GM23248 (cell line): ENCODE results near the gene CAPN13. TPM values are rescaled to one million over a fixed set of nuclear protein-coding genes. Genes with fewer than 3 reads are reported as not detected.

Source experiments
- DNase-seq: peaks from one replicate; pipeline ENCODE4 v3.0.0-alpha.2; 2015
- H2AFZ ChIP-seq: fragments of 200-600 bp; sonication (generic); 2 replicates; pipeline ENCODE4 v1.6.1; 2016; ENCODE audit warnings: antibody characterized with exemption
- H3F3A ChIP-seq: fragments of 200-600 bp; sonication (generic); 2 replicates; pipeline ENCODE4 v1.6.1; 2016; ENCODE audit warnings: mild to moderate bottlenecking, antibody characterized with exemption, mixed run types; ENCODE audit not compliant: insufficient read depth
- H3K27ac ChIP-seq: fragments of 200-600 bp; sonication (generic); 2 replicates; pipeline ENCODE4 v1.5.1; 2016; ENCODE audit warnings: mild to moderate bottlenecking
- H3K27me3 ChIP-seq: fragments of 200-600 bp; sonication (generic); replicated peaks from 2 replicates; pipeline ENCODE4 v1.6.1; 2016; ENCODE audit warnings: mild to moderate bottlenecking; ENCODE audit not compliant: insufficient read depth
- H3K36me3 ChIP-seq: fragments of 200-600 bp; sonication (generic); 2 replicates; pipeline ENCODE4 v1.6.1; 2016; ENCODE audit warnings: low read depth, mild to moderate bottlenecking
- H3K4me1 ChIP-seq: fragments of 200-600 bp; sonication (generic); 2 replicates; pipeline ENCODE4 v1.6.1; 2016; ENCODE audit warnings: mild to moderate bottlenecking; ENCODE audit not compliant: insufficient read depth
- H3K4me2 ChIP-seq: fragments of 200-600 bp; sonication (generic); one replicate; pipeline ENCODE4 v1.6.1; 2016; ENCODE audit warnings: mild to moderate bottlenecking; ENCODE audit not compliant: unreplicated experiment
- H3K4me3 ChIP-seq: fragments of 200-600 bp; sonication (generic); 2 replicates; pipeline ENCODE4 v1.5.1; 2016; ENCODE audit warnings: mild to moderate bottlenecking
- H3K79me2 ChIP-seq: fragments of 200-600 bp; sonication (generic); 2 replicates; pipeline ENCODE4 v1.6.1; 2016; ENCODE audit warnings: mild to moderate bottlenecking; ENCODE audit not compliant: insufficient read depth
- H3K9ac ChIP-seq: fragments of 200-600 bp; sonication (generic); 2 replicates; pipeline ENCODE4 v1.6.1; 2016; ENCODE audit warnings: mild to moderate bottlenecking
- H3K9me2 ChIP-seq: fragments of 200-600 bp; sonication (generic); 2 replicates; pipeline ENCODE4 v1.6.1; 2016; ENCODE audit warnings: mixed run types, mild to moderate bottlenecking, moderate library complexity; ENCODE audit not compliant: insufficient read depth
- H3K9me3 ChIP-seq: fragments of 200-600 bp; sonication (generic); one replicate; pipeline ENCODE4 v1.6.1; 2017; ENCODE audit warnings: low read depth
- H4K20me1 ChIP-seq: fragments of 200-600 bp; sonication (generic); 2 replicates; pipeline ENCODE4 v1.6.0; 2016; ENCODE audit not compliant: insufficient read depth
- EZH2 ChIP-seq: fragments of 200-600 bp; sonication (generic); IDR thresholded peaks from 2 replicates; pipeline ENCODE4 v1.6.1; 2018; ENCODE audit warnings: antibody characterized with exemption, mild to moderate bottlenecking; ENCODE audit not compliant: insufficient read depth, poor library complexity, severe bottlenecking
- EZH2phosphoT487 ChIP-seq: fragments of 200-600 bp; sonication (generic); IDR thresholded peaks from 2 replicates; pipeline ENCODE4 v1.6.1; 2018; ENCODE audit warnings: antibody characterized with exemption, moderate library complexity, mild to moderate bottlenecking, low read depth; ENCODE audit not compliant: insufficient read depth
- WGBS, 2 experiments: methylation state at CpG; one replicate each; pipeline ENCODE4 v1.1.6; 2015 to 2017; ENCODE audit warnings: low lambda C conversion rate in 2 of 2, low coverage in 1 of 2; ENCODE audit errors: missing lambda C conversion rate in 2 of 2; 5-methylcytosine and 5-hydroxymethylcytosine counted together
- in situ Hi-C: fragments of 300-500 bp; cut with MboI; formaldehyde crosslinking; loops from 2 replicates; pipeline ENCODE4 v1.15.0; 2020
- polyA plus RNA-seq: library from polyadenylated mRNA; unstranded; fragments of >200 nt; fragmentation: Nextera tagmentation; extraction: Ambion mirVana; gene quantifications from 2 replicates; pipeline ENCODE4 v1.2.1, GENCODE V29; 2016
- total RNA-seq: library from RNA; depleted of rRNA; stranded (reverse); fragments of >200 nt; shearing (Covaris generic); gene quantifications from 2 replicates; pipeline ENCODE4 v1.2.3, GENCODE V29; 2014

Gene CAPN13
- total and polyA plus RNA-seq, 2 experiments from 2014 or later, result not detected

DNA sequence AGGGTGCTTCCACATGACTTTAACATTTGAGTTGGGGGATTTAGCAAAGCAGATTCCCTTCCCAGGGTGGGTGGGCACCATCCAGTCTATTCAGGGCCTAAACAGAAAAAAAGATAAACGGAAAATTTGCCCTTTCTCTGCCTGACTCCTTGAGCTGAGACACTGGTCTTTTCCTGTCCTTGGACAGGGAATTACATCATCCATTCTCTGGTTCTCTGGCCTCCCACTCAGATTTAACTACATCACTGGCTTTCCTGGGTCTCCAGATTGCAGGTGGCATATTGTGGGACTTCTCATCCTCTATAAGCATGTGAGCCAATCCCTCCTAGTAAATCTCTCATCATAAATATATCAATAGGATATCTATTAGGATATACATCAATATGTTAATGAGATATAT lies 25.8 kb downstream of the CAPN13 start:
- no peak overlapping the region for H2AFZ ChIP-seq
- no peaks in the 10 kb centered on the region for H3K4me1 ChIP-seq
- H3K4me2 ChIP-seq, result no peak overlapping the region
- DNase-seq, result no peak
- H4K20me1 ChIP-seq, result no peaks in the 10 kb centered on the region
- WGBS, 2 experiments, result 38% methylated on average over 1 of the region's 1 CpG
- H3K4me3 ChIP-seq, result no peak overlapping the region
- H3K27ac ChIP-seq, result no peak overlapping the region
- H3K9me3 ChIP-seq, result no peaks in the 10 kb centered on the region
- peaks cover 38% of the 10 kb centered on the region for H3K27me3 ChIP-seq
- in situ Hi-C loops, result no loop called here
- H3F3A ChIP-seq, result no peaks in the 10 kb centered on the region
- no peaks in the 10 kb centered on the region for H3K9me2 ChIP-seq
- H3K36me3 ChIP-seq, result no peaks in the 10 kb centered on the region
- TF ChIP-seq EZH2phosphoT487 (no peak), EZH2 (no peak)
- H3K9ac ChIP-seq, result no peak overlapping the region
- H3K79me2 ChIP-seq, result no peaks in the 10 kb centered on the region

DNA sequence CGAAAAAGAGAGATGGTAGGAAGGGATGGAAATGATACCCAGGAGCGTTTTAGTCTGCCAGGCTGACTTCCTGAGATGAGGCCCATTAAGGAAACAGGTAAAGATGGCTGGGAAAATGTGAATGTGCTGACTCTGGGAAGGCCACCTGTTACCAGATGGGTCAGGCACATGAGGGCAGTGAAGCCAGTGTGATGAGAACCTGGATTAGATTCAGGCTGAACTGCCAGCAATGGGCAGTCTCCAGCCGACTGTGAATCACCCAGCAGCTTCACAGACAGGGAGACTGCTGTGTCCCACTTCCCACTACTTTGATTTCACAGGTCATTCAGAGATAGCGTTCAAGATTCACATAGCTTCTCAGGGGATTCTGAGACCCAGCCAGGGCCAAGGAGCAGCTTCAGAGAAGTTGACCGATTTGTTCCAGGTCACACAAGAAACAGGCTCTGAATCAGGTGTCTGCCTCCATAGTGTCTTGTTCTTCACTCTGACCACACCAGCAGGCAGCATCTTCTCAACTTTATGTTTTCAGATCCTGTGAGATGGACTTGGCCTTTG lies 26.4 kb downstream of the CAPN13 start:
- in situ Hi-C loops, result no loop called here
- no peak for DNase-seq
- H3K9ac ChIP-seq, result no peak overlapping the region

DNA sequence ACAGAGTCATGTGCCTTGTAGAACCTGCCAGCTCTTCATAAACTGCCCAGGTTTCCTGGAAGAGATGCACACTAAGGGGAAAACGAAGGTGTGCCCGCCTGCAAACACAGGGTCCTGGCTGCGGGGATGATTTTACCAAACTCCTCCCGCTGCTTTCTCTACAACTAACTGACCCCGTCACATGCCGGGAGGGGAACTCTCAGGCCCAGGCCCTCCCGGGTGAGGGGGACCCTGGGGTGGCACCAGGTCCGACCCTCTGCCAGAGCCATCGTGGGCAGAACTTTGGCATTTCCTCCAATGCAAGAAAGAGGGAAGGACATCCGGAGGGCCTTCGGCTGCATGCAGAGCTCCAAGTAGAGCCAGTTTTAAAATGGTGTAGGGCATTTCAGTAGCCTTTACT lies 28.6 kb downstream of the CAPN13 start:
- Histone ChIP-seq H3K9me3 (no peaks in the 10 kb centered on the region), H3K79me2 (no peaks in the 10 kb centered on the region), H3K36me3 (no peaks in the 10 kb centered on the region), H3K27ac (no peak overlapping the region), H2AFZ (no peak overlapping the region), H3K4me2 (no peak overlapping the region), H3K9ac (no peak overlapping the region), H3K4me3 (no peak overlapping the region), H3K27me3 (peaks cover 59% of the 10 kb centered on the region), H3K4me1 (no peaks in the 10 kb centered on the region), H3F3A (no peaks in the 10 kb centered on the region), H3K9me2 (no peaks in the 10 kb centered on the region), H4K20me1 (no peaks in the 10 kb centered on the region)
- no peak for DNase-seq
- in situ Hi-C loops, result no loop called here
- TF ChIP-seq EZH2phosphoT487 (no peak), EZH2 (no peak)
- WGBS, 2 experiments, result 52% methylated on average over 11 of the region's 11 CpGs

More for the DNA sequence above, 26.4 kb downstream of the CAPN13 start:
- Histone ChIP-seq H3K4me2 (no peak overlapping the region), H4K20me1 (no peaks in the 10 kb centered on the region), H3K27me3 (peaks cover 43% of the 10 kb centered on the region), H3K27ac (no peak overlapping the region), H3K4me1 (no peaks in the 10 kb centered on the region), H3F3A (no peaks in the 10 kb centered on the region), H3K9me3 (no peaks in the 10 kb centered on the region), H3K4me3 (no peak overlapping the region), H3K79me2 (no peaks in the 10 kb centered on the region), H3K9me2 (no peaks in the 10 kb centered on the region), H2AFZ (no peak overlapping the region), H3K36me3 (no peaks in the 10 kb centered on the region)
- TF ChIP-seq EZH2, result no peak
- no peak for TF ChIP-seq EZH2phosphoT487
- 40 to 42% methylated on average over 5 of the region's 5 CpGs for WGBS, 2 experiments

GRCh38 chr2:30777661-30778505 lies 29.4 kb downstream of the CAPN13 start:
- no peak overlapping the region for H2AFZ ChIP-seq
- 38 to 43% methylated on average over 12 of the region's 12 CpGs for WGBS, 2 experiments
- no peaks in the 10 kb centered on the region for H3K36me3 ChIP-seq
- TF ChIP-seq EZH2 (no peak), EZH2phosphoT487 (no peak)
- H3K27me3 ChIP-seq, result peaks cover 60% of the 10 kb centered on the region
- H3K4me2 ChIP-seq, result no peak overlapping the region
- no peak overlapping the region for H3K4me3 ChIP-seq
- H3K27ac ChIP-seq, result no peak overlapping the region
- no peak overlapping the region for H3K9ac ChIP-seq
- no peaks in the 10 kb centered on the region for H3K4me1 ChIP-seq
- no peaks in the 10 kb centered on the region for H3K79me2 ChIP-seq
- H3F3A ChIP-seq, result no peaks in the 10 kb centered on the region
- no peaks in the 10 kb centered on the region for H3K9me2 ChIP-seq
- H3K9me3 ChIP-seq, result no peaks in the 10 kb centered on the region
- no peaks in the 10 kb centered on the region for H4K20me1 ChIP-seq
- DNase-seq, result no peak
- in situ Hi-C loops, result no loop called here
